Measurements from ENCODE around the gene PFKFB2.

DNA sequence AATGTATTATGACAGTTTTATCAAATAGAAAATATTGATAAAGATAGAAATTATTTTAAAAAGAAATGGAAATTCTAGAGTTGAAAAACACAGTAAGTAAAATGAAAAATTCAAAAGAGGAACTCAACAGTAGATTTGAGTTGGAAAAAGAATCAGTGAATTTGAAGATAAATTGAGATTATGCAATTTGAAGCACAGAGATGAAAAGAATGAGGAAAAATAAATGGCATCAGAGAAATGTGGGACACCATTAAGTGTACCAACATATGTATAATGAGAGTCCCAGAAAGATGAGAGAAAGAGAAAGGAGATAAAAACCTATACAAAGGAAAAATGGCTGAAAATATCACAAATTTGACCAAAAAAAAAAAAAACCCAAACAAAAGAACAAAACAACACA lies 76.0 kb downstream of the PFKFB2 start:
- TF ChIP-seq, protein P1, sequence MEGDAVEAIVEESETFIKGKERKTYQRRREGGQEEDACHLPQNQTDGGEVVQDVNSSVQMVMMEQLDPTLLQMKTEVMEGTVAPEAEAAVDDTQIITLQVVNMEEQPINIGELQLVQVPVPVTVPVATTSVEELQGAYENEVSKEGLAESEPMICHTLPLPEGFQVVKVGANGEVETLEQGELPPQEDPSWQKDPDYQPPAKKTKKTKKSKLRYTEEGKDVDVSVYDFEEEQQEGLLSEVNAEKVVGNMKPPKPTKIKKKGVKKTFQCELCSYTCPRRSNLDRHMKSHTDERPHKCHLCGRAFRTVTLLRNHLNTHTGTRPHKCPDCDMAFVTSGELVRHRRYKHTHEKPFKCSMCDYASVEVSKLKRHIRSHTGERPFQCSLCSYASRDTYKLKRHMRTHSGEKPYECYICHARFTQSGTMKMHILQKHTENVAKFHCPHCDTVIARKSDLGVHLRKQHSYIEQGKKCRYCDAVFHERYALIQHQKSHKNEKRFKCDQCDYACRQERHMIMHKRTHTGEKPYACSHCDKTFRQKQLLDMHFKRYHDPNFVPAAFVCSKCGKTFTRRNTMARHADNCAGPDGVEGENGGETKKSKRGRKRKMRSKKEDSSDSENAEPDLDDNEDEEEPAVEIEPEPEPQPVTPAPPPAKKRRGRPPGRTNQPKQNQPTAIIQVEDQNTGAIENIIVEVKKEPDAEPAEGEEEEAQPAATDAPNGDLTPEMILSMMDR (IDR thresholded peaks at IDR 0.05): no peak
- TF ChIP-seq NR2C2 (CRISPR knock-in tag; IDR thresholded peaks at IDR 0.05): no peak
- TF ChIP-seq, protein P2, sequence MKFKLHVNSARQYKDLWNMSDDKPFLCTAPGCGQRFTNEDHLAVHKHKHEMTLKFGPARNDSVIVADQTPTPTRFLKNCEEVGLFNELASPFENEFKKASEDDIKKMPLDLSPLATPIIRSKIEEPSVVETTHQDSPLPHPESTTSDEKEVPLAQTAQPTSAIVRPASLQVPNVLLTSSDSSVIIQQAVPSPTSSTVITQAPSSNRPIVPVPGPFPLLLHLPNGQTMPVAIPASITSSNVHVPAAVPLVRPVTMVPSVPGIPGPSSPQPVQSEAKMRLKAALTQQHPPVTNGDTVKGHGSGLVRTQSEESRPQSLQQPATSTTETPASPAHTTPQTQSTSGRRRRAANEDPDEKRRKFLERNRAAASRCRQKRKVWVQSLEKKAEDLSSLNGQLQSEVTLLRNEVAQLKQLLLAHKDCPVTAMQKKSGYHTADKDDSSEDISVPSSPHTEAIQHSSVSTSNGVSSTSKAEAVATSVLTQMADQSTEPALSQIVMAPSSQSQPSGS (CRISPR knock-in tag; IDR thresholded peaks at IDR 0.05; ENCODE audit: borderline replicate concordance, low read depth): no peak
- TF ChIP-seq, protein P3, sequence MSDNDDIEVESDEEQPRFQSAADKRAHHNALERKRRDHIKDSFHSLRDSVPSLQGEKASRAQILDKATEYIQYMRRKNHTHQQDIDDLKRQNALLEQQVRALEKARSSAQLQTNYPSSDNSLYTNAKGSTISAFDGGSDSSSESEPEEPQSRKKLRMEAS (CRISPR knock-in tag; IDR thresholded peaks at IDR 0.05): no peak
- TF ChIP-seq ZNF219 (CRISPR knock-in tag; IDR thresholded peaks at IDR 0.05; ENCODE audit: borderline replicate concordance): no peak

Measured in WTC11 (cell line).